ENCODE data around the gene LRMDA.

- no peak for TF ChIP-seq CTCF (conservative IDR thresholded peaks at IDR 0.05; ENCODE audit: low read depth, low read length)
- TF ChIP-seq RAD21 (IDR thresholded peaks at IDR 0.05; ENCODE audit: low read length) = no peak
- no peak for TF ChIP-seq CEBPB (IDR thresholded peaks at IDR 0.05; ENCODE audit: low read depth, low read length)
- TF ChIP-seq POLR2A (IDR thresholded peaks at IDR 0.05; ENCODE audit: low read depth, low read length) = no peak
- TF ChIP-seq, protein P1, sequence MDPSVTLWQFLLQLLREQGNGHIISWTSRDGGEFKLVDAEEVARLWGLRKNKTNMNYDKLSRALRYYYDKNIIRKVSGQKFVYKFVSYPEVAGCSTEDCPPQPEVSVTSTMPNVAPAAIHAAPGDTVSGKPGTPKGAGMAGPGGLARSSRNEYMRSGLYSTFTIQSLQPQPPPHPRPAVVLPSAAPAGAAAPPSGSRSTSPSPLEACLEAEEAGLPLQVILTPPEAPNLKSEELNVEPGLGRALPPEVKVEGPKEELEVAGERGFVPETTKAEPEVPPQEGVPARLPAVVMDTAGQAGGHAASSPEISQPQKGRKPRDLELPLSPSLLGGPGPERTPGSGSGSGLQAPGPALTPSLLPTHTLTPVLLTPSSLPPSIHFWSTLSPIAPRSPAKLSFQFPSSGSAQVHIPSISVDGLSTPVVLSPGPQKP (IDR thresholded peaks at IDR 0.05; ENCODE audit: borderline replicate concordance, low read depth, low read length) = no peak
- no peak for TF ChIP-seq FOS (IDR thresholded peaks at IDR 0.05; ENCODE audit: low read depth, low read length)
- TF ChIP-seq MXI1 (IDR thresholded peaks at IDR 0.05; ENCODE audit: borderline replicate concordance, low read depth, low read length) = no peak
- TF ChIP-seq RCOR1 (IDR thresholded peaks at IDR 0.05; ENCODE audit: insufficient replicate concordance, low read length) = no peak
- TF ChIP-seq MAFK (IDR thresholded peaks at IDR 0.05; ENCODE audit: low read depth, low read length) = no peak
- no peak for TF ChIP-seq BHLHE40 (IDR thresholded peaks at IDR 0.05; ENCODE audit: low read depth, low read length)
- no peak for TF ChIP-seq SMC3 (IDR thresholded peaks at IDR 0.05; ENCODE audit: low read depth, low read length)
These were observed 847.5 kb downstream of the LRMDA start for GRCh38 chr10:76278811-76279460.

All from IMR-90 (cell line).